CD4-positive, CD25-positive, alpha-beta regulatory T cell (primary cell): ENCODE data around the gene CLDN1. TPM values are rescaled to one million over a fixed set of nuclear protein-coding genes. Genes with fewer than 3 reads are reported as not detected.

Source experiments
- ATAC-seq, 2 donors: fragments of 150-1000 bp; cut with Tn5 transposase; one replicate each; pipeline ENCODE4 v1.10.0; 2021; ENCODE audit warnings: low read depth in 2 of 2, moderate number of reproducible peaks in 2 of 2, moderate library complexity in 1 of 2
- DNase-seq, 3 donors: peaks; one replicate each; pipeline versions ENCODE4 v3.0.0 to v3.0.0-alpha.2; 2012 to 2022; ENCODE audit warnings: mixed read lengths in 1 of 3
- H3K27ac ChIP-seq: one replicate; pipeline ENCODE4 v1.7.0; 2013; ENCODE audit warnings: mild to moderate bottlenecking, low read length; ENCODE audit not compliant: insufficient read depth, poor library complexity, severe bottlenecking
- H3K27me3 ChIP-seq: one replicate; pipeline ENCODE4 v1.7.0; 2013; ENCODE audit warnings: low read length; ENCODE audit not compliant: control insufficient read depth, insufficient read depth
- H3K36me3 ChIP-seq: one replicate; pipeline ENCODE4 v1.7.0; 2013; ENCODE audit warnings: mild to moderate bottlenecking, low read length, moderate library complexity; ENCODE audit not compliant: control insufficient read depth, insufficient read depth
- H3K4me1 ChIP-seq: 2 replicates; pipeline ENCODE4 v1.7.0; 2013; ENCODE audit warnings: mild to moderate bottlenecking, low read length; ENCODE audit not compliant: insufficient read depth, control insufficient read depth, poor library complexity, severe bottlenecking
- H3K4me3 ChIP-seq: one replicate; pipeline ENCODE4 v1.7.0; 2013; ENCODE audit warnings: low read depth, mild to moderate bottlenecking, low read length, moderate library complexity
- H3K9me3 ChIP-seq, 2 experiments: 1 replicate in 1 of 2; 2 replicates in 1 of 2; pipeline ENCODE4 v1.7.0; 2013; ENCODE audit warnings: low read length in 2 of 2, mild to moderate bottlenecking in 1 of 2, moderate library complexity in 1 of 2; ENCODE audit not compliant: control insufficient read depth in 2 of 2
- H3K27ac Mint-ChIP-seq, 3 donors: one replicate each; pipeline ENCODE4 v1.8.0; 2020 to 2022; ENCODE audit warnings: mild to moderate bottlenecking in 3 of 3, mixed read lengths in 3 of 3, moderate library complexity in 2 of 3
- H3K27me3 Mint-ChIP-seq: one replicate; pipeline ENCODE4 v1.8.0; 2022; ENCODE audit warnings: mild to moderate bottlenecking, mixed read lengths
- H3K36me3 Mint-ChIP-seq: one replicate; pipeline ENCODE4 v1.8.0; 2020; ENCODE audit warnings: mixed read lengths
- H3K4me1 Mint-ChIP-seq, 4 donors: one replicate each; pipeline ENCODE4 v1.8.0; 2020 to 2022; ENCODE audit warnings: mixed read lengths in 4 of 4, mild to moderate bottlenecking in 1 of 4
- H3K4me3 Mint-ChIP-seq, 4 donors: one replicate each; pipeline ENCODE4 v1.8.0; 2020 to 2022; ENCODE audit warnings: mild to moderate bottlenecking in 4 of 4, mixed read lengths in 4 of 4, moderate library complexity in 3 of 4
- H3K9me3 Mint-ChIP-seq, 7 donors: one replicate each; pipeline ENCODE4 v1.8.0; 2020 to 2022; ENCODE audit warnings: mixed read lengths in 7 of 7, mild to moderate bottlenecking in 3 of 7, moderate library complexity in 2 of 7
- polyA plus RNA-seq, 4 donors: library from polyadenylated mRNA; unstranded; fragments of 300-500 nt; fragmentation: Illumina TruSeq; gene quantifications; one replicate each; pipeline ENCODE4 v1.2.3, GENCODE V29; 2021
- total RNA-seq: library from RNA; stranded (reverse); gene quantifications from one replicate; pipeline ENCODE4 v1.2.3, GENCODE V29; 2022

The CLDN1 gene
- total and polyA plus RNA-seq, 5 donors from 2014 or later: 0.08 to 0.39 TPM; not detected in 3

DNA sequence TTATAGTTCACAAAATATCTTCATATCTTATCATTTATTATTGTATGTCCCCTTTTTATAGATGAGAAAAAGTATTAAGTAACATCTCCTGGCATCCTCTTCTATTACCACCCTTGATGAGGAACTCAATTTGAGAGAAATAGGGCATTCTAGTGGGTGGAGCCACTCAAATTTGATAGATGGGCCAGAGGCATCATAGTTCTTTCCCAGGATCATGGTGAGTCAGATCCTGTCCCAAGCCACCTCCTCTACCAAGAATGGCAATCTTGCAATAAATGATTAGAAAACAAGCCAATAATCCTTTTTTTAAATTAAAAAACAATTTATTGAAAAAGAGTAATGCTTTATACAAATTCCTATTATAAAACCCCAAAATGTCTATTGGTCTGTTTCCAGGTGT lies 16.8 kb downstream of the CLDN1 start:
- ATAC-seq (no peak), DNase-seq (no peak)
- no peaks in the 10 kb centered on the region for H3K27me3 ChIP-seq
- H3K4me3 ChIP-seq: no peak overlapping the region
- H3K27ac Mint-ChIP-seq: no peak overlapping the region
- H3K36me3 Mint-ChIP-seq: no peaks in the 10 kb centered on the region
- H3K4me1 ChIP-seq: no peaks in the 10 kb centered on the region
- H3K4me1 Mint-ChIP-seq: peaks cover 6 to 24% (median 8%) of the 10 kb centered on the region in 4 donors
- H3K9me3 ChIP-seq: no peaks in the 10 kb centered on the region
- H3K9me3 Mint-ChIP-seq: peaks cover 0 to 6% (median 0%) of the 10 kb centered on the region in 7 donors
- H3K4me3 Mint-ChIP-seq: no peak overlapping the region
- H3K27me3 Mint-ChIP-seq: peaks cover 5% of the 10 kb centered on the region
- no peak overlapping the region for H3K27ac ChIP-seq
- no peaks in the 10 kb centered on the region for H3K36me3 ChIP-seq

DNA sequence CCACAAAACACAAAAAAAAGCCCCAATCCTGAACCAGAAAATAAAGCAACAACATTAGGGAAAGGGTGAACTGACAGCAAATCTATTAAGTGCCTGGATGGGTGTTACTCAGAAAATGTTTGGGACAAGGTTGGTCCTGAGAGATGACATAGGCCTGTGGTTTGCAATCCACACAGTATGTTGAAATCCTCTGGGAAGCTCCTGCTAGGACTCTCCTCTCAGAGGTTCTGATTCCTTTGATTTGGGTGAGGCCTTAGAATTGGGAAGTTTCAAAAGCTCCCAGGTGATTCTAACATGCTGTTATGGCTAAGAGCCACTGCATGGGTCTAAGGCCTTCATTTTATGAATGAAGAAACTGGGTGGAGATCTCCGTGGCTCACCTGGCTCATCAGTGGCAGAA lies 18.4 kb downstream of the CLDN1 start:
- H3K27me3 ChIP-seq: no peaks in the 10 kb centered on the region
- ATAC-seq (no peak), DNase-seq (no peak)
- no peaks in the 10 kb centered on the region for H3K36me3 ChIP-seq
- Mint-ChIP-seq H3K9me3 (peaks cover 0 to 6% (median 0%) of the 10 kb centered on the region in 7 donors), H3K4me3 (no peak overlapping the region), H3K4me1 (peaks cover 6 to 24% (median 8%) of the 10 kb centered on the region in 4 donors), H3K27ac (no peak overlapping the region), H3K27me3 (peaks cover 5% of the 10 kb centered on the region), H3K36me3 (no peaks in the 10 kb centered on the region)
- H3K4me3 ChIP-seq: no peak overlapping the region
- H3K27ac ChIP-seq: no peak overlapping the region
- no peaks in the 10 kb centered on the region for H3K9me3 ChIP-seq
- no peaks in the 10 kb centered on the region for H3K4me1 ChIP-seq

DNA sequence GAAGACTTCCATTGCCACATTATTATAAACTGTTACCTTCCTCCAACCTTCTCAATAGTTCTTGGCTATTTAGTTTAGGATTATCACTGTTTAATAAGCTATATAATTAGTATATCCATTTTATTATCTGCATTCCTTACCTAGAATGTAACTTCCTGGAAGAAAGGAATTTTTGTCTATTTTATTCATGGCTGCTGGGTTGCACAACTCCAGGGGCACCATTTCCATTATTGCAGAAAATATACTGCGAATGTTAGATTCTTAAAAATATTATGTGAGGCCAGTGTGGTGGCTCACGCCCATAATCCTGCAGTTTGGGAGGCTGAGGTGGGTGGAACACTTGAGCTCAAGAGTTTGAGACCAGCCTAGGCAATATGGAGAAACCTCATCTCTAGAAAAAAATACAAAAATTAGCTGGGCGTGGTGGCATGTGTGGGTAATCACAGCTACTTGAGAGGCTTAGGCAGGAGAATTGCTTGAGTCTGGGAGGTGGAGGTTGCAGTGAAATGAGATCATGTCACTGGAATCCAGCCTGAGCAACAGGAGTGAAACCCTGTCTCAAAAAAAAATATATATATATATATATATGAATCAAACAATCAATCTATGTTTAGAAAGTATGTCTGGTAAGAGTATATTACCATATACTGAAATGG lies 19.9 kb downstream of the CLDN1 start:
- Mint-ChIP-seq H3K9me3 (peaks cover 0 to 6% (median 0%) of the 10 kb centered on the region in 7 donors), H3K36me3 (no peaks in the 10 kb centered on the region), H3K4me3 (no peak overlapping the region), H3K27ac (no peak overlapping the region), H3K27me3 (peaks cover 5% of the 10 kb centered on the region), H3K4me1 (peaks cover 6 to 21% (median 8%) of the 10 kb centered on the region in 4 donors)
- H3K27me3 ChIP-seq: no peaks in the 10 kb centered on the region
- no peak overlapping the region for H3K27ac ChIP-seq
- ATAC-seq (no peak), DNase-seq (no peak)
- H3K4me3 ChIP-seq: no peak overlapping the region
- no peaks in the 10 kb centered on the region for H3K36me3 ChIP-seq
- no peaks in the 10 kb centered on the region for H3K9me3 ChIP-seq
- H3K4me1 ChIP-seq: no peaks in the 10 kb centered on the region

DNA sequence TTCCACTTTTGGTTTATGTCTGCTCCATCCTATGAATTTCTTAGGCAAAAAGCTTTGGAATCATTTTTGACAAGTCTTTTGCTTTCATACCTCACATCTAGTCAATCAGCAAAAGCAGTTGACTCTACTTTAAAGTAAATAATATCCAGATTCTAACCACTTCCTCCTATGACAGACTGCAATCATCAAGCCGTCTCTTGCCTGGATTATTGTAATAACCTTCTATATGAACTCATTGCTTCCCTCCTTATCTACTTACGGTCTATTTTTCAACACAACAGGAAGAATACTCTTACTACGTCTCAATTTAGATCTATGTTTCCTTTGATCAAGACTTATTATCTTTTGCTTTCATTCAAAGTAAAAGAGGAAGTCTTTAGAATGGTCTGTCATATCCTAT lies 20.7 kb downstream of the CLDN1 start:
- Histone ChIP-seq H3K4me1 (no peaks in the 10 kb centered on the region), H3K27me3 (no peaks in the 10 kb centered on the region), H3K9me3 (no peaks in the 10 kb centered on the region), H3K36me3 (no peaks in the 10 kb centered on the region), H3K4me3 (no peak overlapping the region), H3K27ac (no peak overlapping the region)
- ATAC-seq (peak; percentile 50 to 59), DNase-seq (peak in 2 of 3 donors; percentile 32 to 37)
- peaks cover 6 to 13% (median 6%) of the 10 kb centered on the region in 4 donors for H3K4me1 Mint-ChIP-seq
- H3K9me3 Mint-ChIP-seq: peaks cover 0 to 3% (median 0%) of the 10 kb centered on the region in 7 donors
- peak overlapping the region in 1 of 3 donors; percentile 52 for H3K27ac Mint-ChIP-seq
- H3K4me3 Mint-ChIP-seq: peak overlapping the region in 1 of 4 donors; percentile 21
- peaks cover 5% of the 10 kb centered on the region for H3K27me3 Mint-ChIP-seq
- H3K36me3 Mint-ChIP-seq: no peaks in the 10 kb centered on the region

DNA sequence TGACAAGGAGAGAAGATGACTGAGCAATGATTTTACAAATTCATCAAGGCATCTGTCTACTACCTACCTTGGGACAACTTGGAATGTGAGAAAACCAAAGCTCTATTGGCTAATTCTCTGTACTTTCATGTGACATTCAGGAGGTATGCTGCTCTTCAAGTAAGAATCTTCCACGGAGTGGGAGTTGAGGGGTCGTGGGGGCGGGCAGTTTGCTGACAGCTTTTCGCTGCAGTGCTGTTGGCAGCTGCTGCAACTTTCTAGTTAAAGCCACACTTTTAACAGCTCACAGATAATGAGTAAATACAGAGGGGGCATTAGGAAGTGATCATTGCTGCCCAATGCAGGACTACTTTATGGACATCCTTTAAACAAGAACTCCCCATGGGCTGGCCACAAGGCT lies 22.3 kb downstream of the CLDN1 start:
- H3K4me1 ChIP-seq: no peaks in the 10 kb centered on the region
- no peaks in the 10 kb centered on the region for H3K36me3 ChIP-seq
- no peak for ATAC-seq
- no peaks in the 10 kb centered on the region for H3K36me3 Mint-ChIP-seq
- no peak overlapping the region for H3K27ac Mint-ChIP-seq
- H3K4me1 Mint-ChIP-seq: peaks cover 6 to 9% (median 6%) of the 10 kb centered on the region in 4 donors
- H3K9me3 Mint-ChIP-seq: peaks cover 0 to 3% (median 0%) of the 10 kb centered on the region in 7 donors
- no peak overlapping the region for H3K27ac ChIP-seq
- H3K4me3 Mint-ChIP-seq: no peak overlapping the region
- no peaks in the 10 kb centered on the region for H3K27me3 ChIP-seq
- no peaks in the 10 kb centered on the region for H3K9me3 ChIP-seq
- no peak overlapping the region for H3K4me3 ChIP-seq
- no peak for DNase-seq
- H3K27me3 Mint-ChIP-seq: peaks cover 5% of the 10 kb centered on the region

DNA sequence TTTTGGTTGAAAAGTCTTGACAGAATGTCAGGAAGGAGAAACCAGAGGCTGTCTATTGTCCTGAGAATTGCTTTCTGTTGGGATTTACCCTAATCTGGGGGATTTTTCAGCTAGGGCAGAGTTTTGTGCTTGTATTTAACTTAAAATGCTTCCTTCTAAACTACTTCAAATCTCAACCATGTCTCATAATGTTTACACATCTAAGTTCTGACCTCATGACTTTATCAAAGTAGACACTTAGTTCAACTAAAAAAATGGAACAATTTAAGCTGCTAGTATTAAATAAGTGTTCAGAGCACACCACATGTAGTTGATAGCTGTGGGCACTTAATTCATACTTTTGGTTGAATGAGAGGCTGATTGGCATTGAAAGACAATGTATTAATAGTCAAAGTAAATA lies 28.2 kb downstream of the CLDN1 start:
- Mint-ChIP-seq H3K9me3 (peaks cover 0 to 19% (median 6%) of the 10 kb centered on the region in 7 donors), H3K4me3 (no peak overlapping the region), H3K36me3 (peaks cover 3% of the 10 kb centered on the region), H3K4me1 (no peaks in the 10 kb centered on the region), H3K27me3 (no peaks in the 10 kb centered on the region), H3K27ac (no peak overlapping the region)
- H3K4me1 ChIP-seq: no peaks in the 10 kb centered on the region
- no peaks in the 10 kb centered on the region for H3K36me3 ChIP-seq
- ATAC-seq (no peak), DNase-seq (no peak)
- H3K27me3 ChIP-seq: no peaks in the 10 kb centered on the region
- H3K9me3 ChIP-seq: peaks cover 0 to 3% of the 10 kb centered on the region in 2 experiments
- H3K4me3 ChIP-seq: no peak overlapping the region
- no peak overlapping the region for H3K27ac ChIP-seq

DNA sequence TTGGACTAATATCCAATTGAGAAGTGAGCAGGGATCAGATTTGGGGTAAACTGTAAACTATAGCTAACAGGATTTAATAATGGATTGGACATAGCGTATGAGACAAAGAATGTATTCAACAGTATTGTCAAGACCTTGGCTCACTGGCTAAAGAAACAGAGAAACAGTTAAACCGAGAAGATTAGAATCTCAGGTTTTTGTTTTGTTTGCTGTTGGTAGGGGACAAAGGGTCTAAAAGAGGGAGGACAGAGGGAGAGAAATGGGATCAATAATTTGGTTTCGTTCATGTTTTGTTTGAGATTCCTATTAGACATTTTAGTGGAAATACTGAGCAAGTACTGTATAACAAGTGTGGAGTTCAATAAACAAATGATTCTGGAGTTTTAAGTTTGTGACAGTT lies 28.6 kb downstream of the CLDN1 start:
- Mint-ChIP-seq H3K4me3 (no peak overlapping the region), H3K27ac (no peak overlapping the region), H3K36me3 (peaks cover 3% of the 10 kb centered on the region), H3K4me1 (no peaks in the 10 kb centered on the region), H3K9me3 (peaks cover 0 to 19% (median 6%) of the 10 kb centered on the region in 7 donors), H3K27me3 (no peaks in the 10 kb centered on the region)
- Histone ChIP-seq H3K9me3 (peaks cover 0 to 3% of the 10 kb centered on the region in 2 experiments), H3K4me1 (no peaks in the 10 kb centered on the region), H3K27me3 (no peaks in the 10 kb centered on the region), H3K4me3 (no peak overlapping the region), H3K36me3 (no peaks in the 10 kb centered on the region), H3K27ac (no peak overlapping the region)
- no peak for ATAC-seq
- no peak for DNase-seq

DNA sequence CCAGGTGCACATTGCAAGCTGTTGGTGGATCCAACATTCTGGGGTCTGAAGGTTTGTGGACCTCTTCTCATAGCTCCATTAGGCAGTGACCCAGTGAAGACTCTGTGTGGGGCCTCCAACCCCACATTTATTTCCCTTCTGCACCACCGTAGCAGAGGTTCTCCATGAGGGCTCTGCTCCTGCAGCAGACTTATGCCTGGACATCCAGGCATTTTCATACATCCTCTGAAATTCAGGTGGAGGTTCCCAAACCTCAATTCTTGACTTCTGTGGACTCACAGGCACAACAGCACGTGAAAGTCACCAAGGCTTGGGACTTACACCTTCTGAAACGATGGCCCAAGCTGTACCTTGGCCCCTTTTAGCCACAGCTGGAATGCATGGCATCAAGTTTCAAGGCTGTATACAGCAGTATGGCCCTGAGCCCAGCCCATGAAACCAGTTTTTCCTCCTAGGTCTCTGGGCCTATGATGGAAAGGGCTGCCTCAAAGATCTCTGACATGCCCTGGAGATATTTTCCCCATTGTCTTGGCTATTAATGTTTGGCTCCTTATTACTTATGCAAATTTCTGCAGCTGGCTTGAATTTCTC lies 30.2 kb downstream of the CLDN1 start:
- peaks cover 3% of the 10 kb centered on the region for H3K36me3 Mint-ChIP-seq
- H3K27ac Mint-ChIP-seq: no peak overlapping the region

More for the DNA sequence above, 30.2 kb downstream of the CLDN1 start:
- Histone ChIP-seq H3K9me3 (peaks cover 2 to 3% of the 10 kb centered on the region in 2 experiments), H3K27me3 (no peaks in the 10 kb centered on the region), H3K4me1 (no peaks in the 10 kb centered on the region), H3K27ac (no peak overlapping the region), H3K36me3 (no peaks in the 10 kb centered on the region), H3K4me3 (no peak overlapping the region)
- Mint-ChIP-seq H3K4me1 (no peaks in the 10 kb centered on the region), H3K9me3 (peaks cover 0 to 24% (median 7%) of the 10 kb centered on the region in 7 donors), H3K4me3 (no peak overlapping the region), H3K27me3 (no peaks in the 10 kb centered on the region)
- DNase-seq: no peak
- no peak for ATAC-seq
